HEK293 (cell line): ENCODE results near the gene NKG7.

Experiments
- CTCF ChIA-PET: fragments of 350-600 bp; formaldehyde crosslinking; extraction: SDS; loops from one replicate; lab custom pipeline; 2021; ENCODE audit warnings: antibody characterized with exemption; lab: Yijun Ruan, JAX
- POLR2A ChIA-PET: fragments of 300-600 bp; formaldehyde crosslinking; extraction: SDS; loops from one replicate; lab custom pipeline; 2020; ENCODE audit warnings: antibody characterized with exemption, inconsistent platforms; lab: Yijun Ruan, JAX
- H3K27ac ChIP-seq: fragments of 200-500 bp; sonication (Bioruptor generic); 2 replicates; pipeline ENCODE4 v1.5.1; 2014; ENCODE audit warnings: low read depth, low read length, control low read depth, inconsistent platforms; ENCODE audit errors: extremely low read depth
- H3K36me3 ChIP-seq, 2 experiments: fragments of 200-500 bp in 1 of 2; sonication (Bioruptor generic) in 1 of 2; 1 replicate in 1 of 2; 2 replicates in 1 of 2; pipeline ENCODE4 v1.5.1; 2014 to 2017; ENCODE audit warnings: inconsistent platforms in 2 of 2, low read length in 2 of 2; ENCODE audit not compliant: control insufficient read depth in 2 of 2, insufficient read depth in 1 of 2
- H3K4me1 ChIP-seq: fragments of 200-500 bp; sonication (Bioruptor generic); 2 replicates; pipeline ENCODE4 v1.5.1; 2014; ENCODE audit warnings: mild to moderate bottlenecking, low read length, inconsistent platforms; ENCODE audit not compliant: control insufficient read depth, insufficient read depth
- H3K4me3 ChIP-seq: 2 replicates; pipeline ENCODE4 v1.5.1; 2011; ENCODE audit warnings: low read depth, mild to moderate bottlenecking, control low read depth, low read length, moderate library complexity
- H3K9me3 ChIP-seq: fragments of 200-500 bp; sonication (Bioruptor generic); 2 replicates; pipeline ENCODE4 v1.5.1; 2014; ENCODE audit warnings: low read depth, low read length, inconsistent platforms; ENCODE audit not compliant: control insufficient read depth, insufficient read depth
- SCRT2 ChIP-seq: fragments of 450-650 bp; formaldehyde crosslinking; IDR thresholded peaks from 2 replicates; pipeline ENCODE4 v1.5.1; 2016; ENCODE audit warnings: missing biosample characterization, missing genetic modification characterization
- ZIC2 ChIP-seq: fragments of 450-650 bp; formaldehyde crosslinking; IDR thresholded peaks from 2 replicates; pipeline ENCODE4 v1.5.1; 2016; ENCODE audit warnings: missing biosample characterization, missing genetic modification characterization
- ZNF24 ChIP-seq: fragments of 450-650 bp; formaldehyde crosslinking; IDR thresholded peaks from 2 replicates; pipeline ENCODE4 v1.5.1; 2016; ENCODE audit warnings: missing biosample characterization, missing genetic modification characterization
- ZNF266 ChIP-seq: fragments of 450-650 bp; formaldehyde crosslinking; IDR thresholded peaks from 2 replicates; pipeline ENCODE4 v1.5.1; 2016; ENCODE audit warnings: missing biosample characterization, missing genetic modification characterization, low read depth
- ZNF529 ChIP-seq: fragments of 450-650 bp; formaldehyde crosslinking; IDR thresholded peaks from 2 replicates; pipeline ENCODE4 v1.5.1; 2017; ENCODE audit warnings: missing genetic modification characterization, missing biosample characterization; ENCODE audit not compliant: insufficient replicate concordance
- ZNF555 ChIP-seq: fragments of 450-650 bp; formaldehyde crosslinking; conservative IDR thresholded peaks from 2 replicates; pipeline ENCODE4 v1.5.1; 2017; ENCODE audit warnings: missing biosample characterization, mild to moderate bottlenecking, missing genetic modification characterization, inconsistent platforms
- ZNF623 ChIP-seq: fragments of 450-650 bp; formaldehyde crosslinking; IDR thresholded peaks from 2 replicates; pipeline ENCODE4 v1.5.1; 2016; ENCODE audit warnings: missing biosample characterization, missing genetic modification characterization
- ZNF837 ChIP-seq: fragments of 450-650 bp; formaldehyde crosslinking; IDR thresholded peaks from 2 replicates; pipeline ENCODE4 v1.5.1; 2016; ENCODE audit warnings: missing biosample characterization, missing genetic modification characterization
- TF ChIP-seq, protein P1 (sequence below): fragments of 450-650 bp; formaldehyde crosslinking; IDR thresholded peaks from 2 replicates; pipeline ENCODE4 v1.5.1; 2016; ENCODE audit warnings: missing biosample characterization, missing genetic modification characterization, borderline replicate concordance
- TF ChIP-seq, protein P2 (sequence below): fragments of 450-650 bp; formaldehyde crosslinking; IDR thresholded peaks from 2 replicates; pipeline ENCODE4 v1.5.1; 2017; ENCODE audit warnings: missing biosample characterization, missing genetic modification characterization
- TF ChIP-seq, protein P3 (sequence below): fragments of 450-650 bp; formaldehyde crosslinking; IDR thresholded peaks from 2 replicates; pipeline ENCODE4 v1.5.1; 2016; ENCODE audit warnings: missing biosample characterization, missing genetic modification characterization
- TF ChIP-seq, protein P4 (sequence below): fragments of 450-650 bp; IDR thresholded peaks from 2 replicates; pipeline ENCODE4 v1.5.1; 2018; ENCODE audit warnings: missing biosample characterization, missing genetic modification characterization

NKG7 gene

GRCh38 chr19:51389143-51389542 lies 16.7 kb upstream of the NKG7 start:
- ChIA-PET POLR2A (no interaction called here), CTCF (no interaction called here)

DNA sequence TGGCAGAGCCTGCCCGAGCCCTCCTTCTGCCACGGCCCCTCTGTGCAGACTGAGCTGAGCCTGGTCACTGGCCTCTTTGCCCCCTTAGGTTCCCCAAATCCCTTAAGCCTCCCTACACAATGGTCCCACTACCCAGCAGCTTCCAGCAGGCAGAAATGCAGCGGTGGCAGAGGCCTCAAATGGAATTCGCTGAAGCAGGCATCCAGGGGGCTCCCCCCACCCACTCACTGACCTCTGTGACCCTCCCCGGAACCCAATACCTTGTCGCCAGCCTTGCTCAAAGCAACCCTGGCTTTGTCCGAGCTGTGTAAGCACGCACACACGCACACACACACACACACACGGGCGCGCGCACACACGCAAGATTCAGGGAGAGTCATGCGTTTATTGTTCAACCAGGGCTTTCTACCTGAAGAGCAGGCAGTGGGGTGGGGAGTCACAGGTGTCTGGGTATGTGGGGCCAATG lies 15.5 kb upstream of the NKG7 start, which contains the start of gene LIM2:
Gene LIM2, minus strand, starts transcription at position 51 of the 466 bp plus-strand sequence. CDS start 531 bp downstream, outside the sequence.
- Histone ChIP-seq H3K36me3 (no peaks in the 10 kb centered on the region), H3K4me3 (no peak within 1 kb of the TSS), H3K4me1 (no peaks in the 10 kb centered on the region), H3K27ac (no peak within 1 kb of the TSS), H3K9me3 (no peaks in the 10 kb centered on the region)
- POLR2A ChIA-PET = interaction anchor here (1.1 kb wide), 1 partner anchor 48 kb away, joined by 3 read pairs; no protein-coding TSS in a partner anchor
- TF ChIP-seq, protein P1, sequence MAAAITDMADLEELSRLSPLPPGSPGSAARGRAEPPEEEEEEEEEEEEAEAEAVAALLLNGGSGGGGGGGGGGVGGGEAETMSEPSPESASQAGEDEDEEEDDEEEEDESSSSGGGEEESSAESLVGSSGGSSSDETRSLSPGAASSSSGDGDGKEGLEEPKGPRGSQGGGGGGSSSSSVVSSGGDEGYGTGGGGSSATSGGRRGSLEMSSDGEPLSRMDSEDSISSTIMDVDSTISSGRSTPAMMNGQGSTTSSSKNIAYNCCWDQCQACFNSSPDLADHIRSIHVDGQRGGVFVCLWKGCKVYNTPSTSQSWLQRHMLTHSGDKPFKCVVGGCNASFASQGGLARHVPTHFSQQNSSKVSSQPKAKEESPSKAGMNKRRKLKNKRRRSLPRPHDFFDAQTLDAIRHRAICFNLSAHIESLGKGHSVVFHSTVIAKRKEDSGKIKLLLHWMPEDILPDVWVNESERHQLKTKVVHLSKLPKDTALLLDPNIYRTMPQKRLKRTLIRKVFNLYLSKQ (tag by site-specific recombination) = no peak
- TF ChIP-seq ZNF266 (no peak), ZNF24 (tag by site-specific recombination) (no peak), SCRT2 (tag by site-specific recombination) (no peak), ZNF529 (tag by site-specific recombination) (no peak), ZNF623 (no peak), ZNF555 (tag by site-specific recombination) (no peak)
- TF ChIP-seq, protein P2, sequence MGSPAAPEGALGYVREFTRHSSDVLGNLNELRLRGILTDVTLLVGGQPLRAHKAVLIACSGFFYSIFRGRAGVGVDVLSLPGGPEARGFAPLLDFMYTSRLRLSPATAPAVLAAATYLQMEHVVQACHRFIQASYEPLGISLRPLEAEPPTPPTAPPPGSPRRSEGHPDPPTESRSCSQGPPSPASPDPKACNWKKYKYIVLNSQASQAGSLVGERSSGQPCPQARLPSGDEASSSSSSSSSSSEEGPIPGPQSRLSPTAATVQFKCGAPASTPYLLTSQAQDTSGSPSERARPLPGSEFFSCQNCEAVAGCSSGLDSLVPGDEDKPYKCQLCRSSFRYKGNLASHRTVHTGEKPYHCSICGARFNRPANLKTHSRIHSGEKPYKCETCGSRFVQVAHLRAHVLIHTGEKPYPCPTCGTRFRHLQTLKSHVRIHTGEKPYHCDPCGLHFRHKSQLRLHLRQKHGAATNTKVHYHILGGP (tag by site-specific recombination) = no peak
- TF ChIP-seq, protein P3, sequence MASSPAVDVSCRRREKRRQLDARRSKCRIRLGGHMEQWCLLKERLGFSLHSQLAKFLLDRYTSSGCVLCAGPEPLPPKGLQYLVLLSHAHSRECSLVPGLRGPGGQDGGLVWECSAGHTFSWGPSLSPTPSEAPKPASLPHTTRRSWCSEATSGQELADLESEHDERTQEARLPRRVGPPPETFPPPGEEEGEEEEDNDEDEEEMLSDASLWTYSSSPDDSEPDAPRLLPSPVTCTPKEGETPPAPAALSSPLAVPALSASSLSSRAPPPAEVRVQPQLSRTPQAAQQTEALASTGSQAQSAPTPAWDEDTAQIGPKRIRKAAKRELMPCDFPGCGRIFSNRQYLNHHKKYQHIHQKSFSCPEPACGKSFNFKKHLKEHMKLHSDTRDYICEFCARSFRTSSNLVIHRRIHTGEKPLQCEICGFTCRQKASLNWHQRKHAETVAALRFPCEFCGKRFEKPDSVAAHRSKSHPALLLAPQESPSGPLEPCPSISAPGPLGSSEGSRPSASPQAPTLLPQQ (tag by site-specific recombination) = no peak
- CTCF ChIA-PET = interaction anchor here (0.7 kb wide), 1 partner anchor 421 kb away, joined by 3 read pairs; no protein-coding TSS in a partner anchor

More at GRCh38 chr19:51389143-51389542, 16.7 kb upstream of the NKG7 start:
- Histone ChIP-seq H3K36me3 (no peaks in the 10 kb centered on the region), H3K4me1 (no peaks in the 10 kb centered on the region), H3K9me3 (no peaks in the 10 kb centered on the region), H3K4me3 (no peak overlapping the region), H3K27ac (no peak overlapping the region)
- TF ChIP-seq, protein P4, sequence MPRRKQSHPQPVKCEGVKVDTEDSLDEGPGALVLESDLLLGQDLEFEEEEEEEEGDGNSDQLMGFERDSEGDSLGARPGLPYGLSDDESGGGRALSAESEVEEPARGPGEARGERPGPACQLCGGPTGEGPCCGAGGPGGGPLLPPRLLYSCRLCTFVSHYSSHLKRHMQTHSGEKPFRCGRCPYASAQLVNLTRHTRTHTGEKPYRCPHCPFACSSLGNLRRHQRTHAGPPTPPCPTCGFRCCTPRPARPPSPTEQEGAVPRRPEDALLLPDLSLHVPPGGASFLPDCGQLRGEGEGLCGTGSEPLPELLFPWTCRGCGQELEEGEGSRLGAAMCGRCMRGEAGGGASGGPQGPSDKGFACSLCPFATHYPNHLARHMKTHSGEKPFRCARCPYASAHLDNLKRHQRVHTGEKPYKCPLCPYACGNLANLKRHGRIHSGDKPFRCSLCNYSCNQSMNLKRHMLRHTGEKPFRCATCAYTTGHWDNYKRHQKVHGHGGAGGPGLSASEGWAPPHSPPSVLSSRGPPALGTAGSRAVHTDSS (tag by site-specific recombination) = no peak
- TF ChIP-seq ZIC2 (tag by site-specific recombination) = peak; percentile 63

DNA sequence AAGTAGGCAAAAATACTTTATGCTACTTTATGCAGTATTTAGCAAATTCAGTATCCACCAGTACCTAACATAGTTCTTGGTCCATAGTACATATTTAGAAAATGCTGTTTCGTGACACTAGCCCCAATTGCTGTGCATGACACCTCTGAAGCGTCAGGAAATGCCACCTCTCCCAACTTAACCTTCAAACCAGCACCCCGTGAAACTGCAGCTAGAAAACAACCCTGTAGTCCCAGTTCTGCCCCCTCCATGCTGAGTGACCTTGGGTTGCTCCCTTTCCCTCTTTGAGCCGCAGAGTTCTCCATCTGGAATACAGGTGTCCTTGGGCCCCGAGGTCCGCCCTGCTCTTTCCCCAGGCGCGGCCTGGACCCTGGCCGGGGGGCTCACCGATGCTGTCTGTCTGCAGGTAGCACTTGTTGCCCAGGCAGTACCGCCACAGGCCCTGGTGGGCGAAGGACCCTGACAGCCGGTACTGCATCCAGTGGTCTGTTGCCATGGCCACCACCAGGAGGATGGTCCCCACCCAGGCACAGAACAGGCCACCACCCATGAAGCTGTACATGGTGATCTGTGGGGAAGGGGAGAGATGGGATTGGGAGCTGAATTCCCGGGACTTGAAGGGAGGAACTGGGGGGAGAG lies 14.5 kb upstream of the NKG7 start:
- no peak overlapping the region for H3K4me3 ChIP-seq
- POLR2A ChIA-PET = interaction anchor here (1.1 kb wide), 1 partner anchor 48 kb away, joined by 3 read pairs; no protein-coding TSS in a partner anchor
- no peaks in the 10 kb centered on the region for H3K4me1 ChIP-seq
- no peak overlapping the region for H3K27ac ChIP-seq
- CTCF ChIA-PET = no interaction called here
- no peaks in the 10 kb centered on the region for H3K9me3 ChIP-seq
- H3K36me3 ChIP-seq = no peaks in the 10 kb centered on the region
- TF ChIP-seq ZNF837 (no peak), SCRT2 (tag by site-specific recombination) (peak; percentile 58)
